A549 (cell line): ENCODE measurements around the gene ACYP2. TPM values are rescaled to one million over a fixed set of nuclear protein-coding genes. Genes with fewer than 3 reads are reported as not detected.
A peak's percentile ranks its signal among the peaks of the same experiment; 100 is the strongest.

ENCODE experiments used
- ATAC-seq, 2 experiments: fragments of 200-7000 bp in 1 of 2; fragments of >200 bp in 1 of 2; cut with Nextera tagmentation in 1 of 2; cut with Tn5 transposase in 1 of 2; 3 replicates each; pipeline versions ENCODE4 v1.8.0 to v1.9.1; 2018 to 2020; ENCODE audit warnings: mild to moderate bottlenecking in 1 of 2, moderate library complexity in 1 of 2
- CTCF ChIA-PET: fragments of 300-600 bp; sonication (Branson Sonifier 250); formaldehyde crosslinking; extraction: SDS; loops from one replicate; lab custom pipeline; 2021; ENCODE audit warnings: antibody characterized with exemption, inconsistent platforms; lab: Yijun Ruan, JAX
- POLR2A ChIA-PET: fragments of 350-600 bp; formaldehyde crosslinking; extraction: SDS; loops from one replicate; lab custom pipeline; 2021; ENCODE audit warnings: antibody characterized with exemption, inconsistent platforms; lab: Yijun Ruan, JAX
- DNase-seq, 2 experiments: peaks; one replicate each; pipeline versions ENCODE4 v3.0.0 to v3.0.0-alpha.2; 2011 to 2016; ENCODE audit warnings: low read depth in 1 of 2, low spot score in 1 of 2
- FAIRE-seq: peaks from 2 replicates; lab custom pipeline; 2011; peaks lifted over from hg19 to GRCh38; lab: Jason Lieb, UNC
- H3K27ac ChIP-seq, 2 experiments: fragments of >200 bp; sonication (Bioruptor Twin); formaldehyde crosslinking; 3 replicates each; pipeline ENCODE4 v1.5.1; 2016 to 2017
- H3K4me1 ChIP-seq: fragments of >200 bp; sonication (Bioruptor Twin); formaldehyde crosslinking; 3 replicates; pipeline ENCODE4 v1.6.1; 2016
- H3K4me2 ChIP-seq: fragments of >200 bp; sonication (Bioruptor Twin); formaldehyde crosslinking; 3 replicates; pipeline ENCODE4 v1.6.1; 2016
- H3K4me3 ChIP-seq: fragments of >200 bp; sonication (Bioruptor Twin); formaldehyde crosslinking; 3 replicates; pipeline ENCODE4 v1.5.1; 2016
- H3K9me3 ChIP-seq: fragments of >200 bp; sonication (Bioruptor Twin); formaldehyde crosslinking; 3 replicates; pipeline ENCODE4 v1.6.1; 2016
- CHD2 ChIP-seq: fragments of 150-350 bp; IDR thresholded peaks from 2 replicates; pipeline ENCODE4 v1.6.1; 2014; ENCODE audit warnings: low read length; ENCODE audit not compliant: partially characterized antibody
- CHD4 ChIP-seq: fragments of 200-600 bp; sonication (generic); IDR thresholded peaks from 2 replicates; pipeline ENCODE4 v1.6.1; 2016; ENCODE audit warnings: antibody characterized with exemption, mild to moderate bottlenecking, borderline replicate concordance
- CTCF ChIP-seq: fragments of >200 bp; sonication (Bioruptor Twin); formaldehyde crosslinking; IDR thresholded peaks from 3 replicates; pipeline ENCODE4 v1.5.1; 2016
- E2F6 ChIP-seq: IDR thresholded peaks from 2 replicates; pipeline ENCODE4 v1.6.1; 2012; ENCODE audit warnings: low read depth, borderline replicate concordance
- FOSL2 ChIP-seq, 2 experiments: fragments of 450-650 bp in 1 of 2; fragments of >200 bp in 1 of 2; sonication (Bioruptor Twin) in 1 of 2; formaldehyde crosslinking; IDR thresholded peaks; 2 replicates each; pipeline versions ENCODE4 v1.5.0 to v1.6.1; 2016 to 2020; ENCODE audit warnings: mild to moderate bottlenecking in 1 of 2, moderate library complexity in 1 of 2
- GATA3 ChIP-seq: IDR thresholded peaks from 2 replicates; pipeline ENCODE4 v1.6.1; 2012; ENCODE audit warnings: borderline replicate concordance
- HES2 ChIP-seq: fragments of >200 bp; sonication (Bioruptor Twin); formaldehyde crosslinking; IDR thresholded peaks from 2 replicates; pipeline ENCODE4 v1.6.1; 2016
- HEYL ChIP-seq: fragments of 250-450 bp; sonication (Bioruptor Pico); IDR thresholded peaks from 2 replicates; pipeline ENCODE4 v1.8.0; 2021; ENCODE audit warnings: mild to moderate bottlenecking, moderate library complexity
- HOXA7 ChIP-seq: fragments of 250-450 bp; sonication (Bioruptor Pico); IDR thresholded peaks from 2 replicates; pipeline ENCODE4 v1.5.0; 2020; ENCODE audit warnings: mild to moderate bottlenecking, moderate library complexity
- PHF8 ChIP-seq: fragments of 200-600 bp; sonication (generic); IDR thresholded peaks from 2 replicates; pipeline ENCODE4 v1.6.1; 2016; ENCODE audit warnings: low read depth, mild to moderate bottlenecking, antibody characterized with exemption, moderate library complexity, borderline replicate concordance
- RARB ChIP-seq: fragments of 250-450 bp; sonication (Bioruptor Pico); IDR thresholded peaks from 2 replicates; pipeline ENCODE4 v1.8.0; 2021; ENCODE audit warnings: mild to moderate bottlenecking, moderate library complexity
- REST ChIP-seq: fragments of 200-600 bp; sonication (generic); IDR thresholded peaks from 2 replicates; pipeline ENCODE4 v1.6.1; 2016; ENCODE audit warnings: antibody characterized with exemption, mild to moderate bottlenecking, moderate library complexity
- RFX5 ChIP-seq: fragments of 450-650 bp; IDR thresholded peaks from 2 replicates; pipeline ENCODE4 v1.7.1; 2014; ENCODE audit warnings: antibody characterized with exemption, mild to moderate bottlenecking, moderate library complexity
- SMC3 ChIP-seq: fragments of >200 bp; sonication (Bioruptor Twin); formaldehyde crosslinking; IDR thresholded peaks from 3 replicates; pipeline ENCODE4 v1.6.1; 2018; ENCODE audit warnings: inconsistent platforms
- ZC3H11A ChIP-seq: fragments of 450-650 bp; IDR thresholded peaks from 2 replicates; pipeline ENCODE4 v1.6.1; 2014; ENCODE audit warnings: antibody characterized with exemption, mild to moderate bottlenecking
- WGBS: methylation state at CpG from one replicate; pipeline ENCODE4 v1.1.6; 2017; ENCODE audit errors: missing lambda C conversion rate; 5-methylcytosine and 5-hydroxymethylcytosine counted together
- polyA plus RNA-seq, 4 experiments: library from polyadenylated mRNA; depleted of rRNA in 3 of 4; stranded (reverse); fragments of >200 nt; fragmentation: RNase III in 1 of 4; extraction: RNeasy Plus Mini Kit Qiagen cat#74134 plus additional on column Dnase treatment in 1 of 4; gene quantifications; 2 replicates in 3 of 4; 3 replicates in 1 of 4; pipeline ENCODE4 v1.2.3, GENCODE V29; 2011 to 2017

The ACYP2 gene
- polyA plus RNA-seq, 2 of the 4 experiments (the other 2 are of a cell fraction): 10.0 to 11.4 TPM

DNA sequence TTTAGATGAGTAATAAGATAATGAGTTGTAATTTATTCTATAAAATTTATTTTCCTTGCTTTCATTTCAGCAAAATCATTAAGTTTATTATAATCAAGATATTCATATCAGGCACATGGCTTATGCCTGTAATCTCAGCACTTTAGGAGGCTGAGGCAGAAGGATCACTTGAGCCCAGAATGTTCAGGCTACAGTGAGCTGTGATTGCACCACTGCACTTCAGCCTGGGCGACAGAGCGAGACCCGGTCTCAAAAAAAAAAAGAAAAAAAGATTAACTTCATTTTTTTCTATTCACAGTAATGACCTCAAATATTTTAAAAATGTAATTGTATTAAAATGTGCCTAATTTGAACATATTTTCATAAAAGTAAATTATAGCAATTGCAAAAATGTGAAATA lies 67.9 kb downstream of the ACYP2 start:
- DNase-seq (no peak), ATAC-seq (no peak), FAIRE-seq (no peak)
- no peaks in the 10 kb centered on the region for H3K4me1 ChIP-seq
- POLR2A ChIA-PET: no interaction called here
- CTCF ChIA-PET: interaction anchor here (0.8 kb wide), 1 partner anchor 23 kb away, joined by 3 read pairs; no protein-coding TSS in a partner anchor
- WGBS: 95% methylated on average over 3 of the region's 3 CpGs
- TF ChIP-seq CHD4 (no peak), RARB (CRISPR knock-in tag) (no peak), HES2 (no peak), CTCF (no peak), SMC3 (no peak)
- H3K4me2 ChIP-seq: no peak overlapping the region
- no peak overlapping the region for H3K4me3 ChIP-seq
- no peaks in the 10 kb centered on the region for H3K9me3 ChIP-seq
- no peak overlapping the region for H3K27ac ChIP-seq

DNA sequence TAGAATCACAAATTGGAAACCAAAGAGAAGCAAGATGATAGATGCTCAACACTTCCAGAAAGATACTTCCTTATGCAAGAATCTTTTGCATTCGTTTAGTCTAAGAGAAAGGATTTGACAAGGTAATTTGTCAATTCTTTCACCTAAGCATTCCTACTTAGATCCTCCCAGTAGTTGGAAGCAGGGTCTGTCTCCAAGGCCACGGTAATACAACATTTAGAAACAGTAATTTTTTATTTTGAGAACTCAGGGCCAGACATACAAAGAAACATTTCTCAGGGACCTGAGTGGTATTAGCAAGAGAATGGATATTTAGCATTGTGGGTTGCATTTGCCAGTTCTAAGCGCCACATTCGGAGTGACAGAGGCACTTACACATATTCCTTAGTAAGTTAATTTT lies 68.6 kb downstream of the ACYP2 start:
- TF ChIP-seq RFX5: no peak
- no peak for TF ChIP-seq E2F6
- no peak for TF ChIP-seq ZC3H11A
- TF ChIP-seq CHD2: no peak
- TF ChIP-seq REST: no peak
- TF ChIP-seq SMC3: no peak
- no peak for TF ChIP-seq HEYL (CRISPR knock-in tag)
- TF ChIP-seq HOXA7 (CRISPR knock-in tag): no peak
- no peak for TF ChIP-seq GATA3
- TF ChIP-seq PHF8: no peak
- no peak for TF ChIP-seq CTCF
- TF ChIP-seq FOSL2 (IDR thresholded peaks at IDR 0.05): no peak
- no peak for TF ChIP-seq FOSL2 (CRISPR knock-in tag; IDR thresholded peaks at IDR 0.05)
- DNase-seq (no peak), ATAC-seq (no peak), FAIRE-seq (peak; percentile 18)
- ChIA-PET CTCF (interaction anchor here (0.8 kb wide), 1 partner anchor 23 kb away, joined by 3 read pairs; no protein-coding TSS in a partner anchor), POLR2A (interaction anchor here (0.5 kb wide), 1 partner anchor 622 kb away, joined by 4 read pairs; no protein-coding TSS in a partner anchor)
- no peak overlapping the region for H3K4me2 ChIP-seq
- no peaks in the 10 kb centered on the region for H3K4me1 ChIP-seq
- no peak overlapping the region for H3K4me3 ChIP-seq
- 59% methylated on average over 4 of the region's 4 CpGs for WGBS
- no peaks in the 10 kb centered on the region for H3K9me3 ChIP-seq
- H3K27ac ChIP-seq: no peak overlapping the region
